Measurements from ENCODE around the gene YTHDF1.
"Not testable (repeated sequence)": the region's sequence is repeated elsewhere in the genome, so short reads cannot be mapped to it uniquely, and the experiment has no call there.

The YTHDF1 gene

DNA sequence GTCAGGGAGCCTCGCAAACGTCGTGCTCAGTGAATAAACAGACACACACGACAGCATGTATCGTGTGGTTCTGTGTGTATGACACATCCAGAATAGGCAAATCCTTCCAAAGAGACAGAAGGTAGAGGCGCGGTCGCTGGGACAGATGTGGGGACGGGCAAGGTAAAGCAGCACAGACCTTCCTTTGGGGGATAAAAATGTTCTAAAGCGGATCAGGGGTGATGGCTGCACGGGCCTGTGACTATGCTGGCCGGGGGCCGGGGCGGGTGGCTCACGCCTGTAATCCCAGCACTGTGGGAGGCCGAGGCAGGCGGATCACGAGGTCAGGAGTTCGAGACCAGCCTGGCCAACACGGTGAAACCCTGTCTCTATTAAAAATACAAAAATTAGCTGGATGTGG is 56.7 kb downstream of the YTHDF1 start:
- ATAC-seq; DNase-seq (ENCODE audit: low spot score in 2 of 2); H3K9me3 Mint-ChIP-seq; H3K27ac Mint-ChIP-seq; H3K4me3 Mint-ChIP-seq; H3K4me1 Mint-ChIP-seq; H3K36me3 Mint-ChIP-seq: not testable (repeated sequence)

DNA sequence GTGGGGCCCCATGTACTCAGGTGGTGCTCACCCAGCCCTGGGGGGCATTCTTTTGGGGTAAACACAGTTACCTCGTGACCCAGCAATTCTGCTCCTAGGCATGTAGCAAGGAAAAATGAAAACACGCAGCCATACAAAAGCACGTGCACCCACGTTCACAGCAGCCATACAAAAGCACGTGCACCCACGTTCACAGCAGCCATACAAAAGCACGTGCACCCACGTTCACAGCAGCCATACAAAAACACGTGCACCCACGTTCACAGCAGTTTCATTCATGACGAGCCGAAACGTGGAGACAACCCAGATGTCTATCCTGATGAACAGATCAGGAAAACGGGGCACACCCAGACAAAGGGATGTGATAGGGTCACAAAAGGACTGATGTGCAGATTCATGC is 57.1 kb downstream of the YTHDF1 start:
- Mint-ChIP-seq H3K27ac (no peak overlapping the region), H3K36me3 (no peaks in the 10 kb centered on the region), H3K4me1 (no peaks in the 10 kb centered on the region), H3K4me3 (no peak overlapping the region), H3K9me3 (no peaks in the 10 kb centered on the region)
- DNase-seq (ENCODE audit: low spot score in 2 of 2) (no peak), ATAC-seq (no peak)

DNA sequence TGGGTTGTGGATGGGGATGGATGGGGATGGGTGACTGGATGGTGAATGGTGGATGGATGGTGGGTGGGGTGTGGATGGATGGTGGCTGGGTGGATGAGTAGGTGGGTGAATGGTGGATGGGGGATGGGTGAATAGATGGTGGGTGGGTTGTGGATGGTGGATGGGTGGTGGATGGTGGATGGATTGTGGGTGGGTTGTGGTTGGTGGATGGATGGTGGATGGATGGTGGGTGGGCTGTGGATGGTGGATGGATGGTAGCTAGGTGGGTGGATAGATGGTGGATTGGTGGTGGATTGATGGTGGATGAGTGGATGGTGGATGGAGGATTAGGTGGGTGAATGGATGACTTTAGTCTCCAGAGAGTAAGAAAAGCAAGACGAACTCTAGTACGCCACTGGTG is 57.6 kb downstream of the YTHDF1 start:
- H3K27ac Mint-ChIP-seq: no peak overlapping the region
- no peaks in the 10 kb centered on the region for H3K36me3 Mint-ChIP-seq
- DNase-seq (ENCODE audit: low spot score in 2 of 2): no peak
- no peak for ATAC-seq
- H3K4me3 Mint-ChIP-seq: no peak overlapping the region
- H3K9me3 Mint-ChIP-seq: no peaks in the 10 kb centered on the region
- H3K4me1 Mint-ChIP-seq: no peaks in the 10 kb centered on the region

- H3K9me3 Mint-ChIP-seq; H3K27ac Mint-ChIP-seq; DNase-seq (ENCODE audit: low spot score in 2 of 2); H3K4me1 Mint-ChIP-seq; H3K36me3 Mint-ChIP-seq; ATAC-seq; H3K4me3 Mint-ChIP-seq: not testable (repeated sequence)
Observed at GRCh38 chr20:63157431-63157830, 58.5 kb downstream of the YTHDF1 start.

- no peak for ATAC-seq
- no peak for DNase-seq (ENCODE audit: low spot score in 2 of 2)
- Mint-ChIP-seq H3K36me3 (no peaks in the 10 kb centered on the region), H3K9me3 (no peaks in the 10 kb centered on the region), H3K4me3 (no peak overlapping the region), H3K27ac (no peak overlapping the region), H3K4me1 (no peaks in the 10 kb centered on the region)
Observed at GRCh38 chr20:63156221-63156671, 59.7 kb downstream of the YTHDF1 start.

DNA sequence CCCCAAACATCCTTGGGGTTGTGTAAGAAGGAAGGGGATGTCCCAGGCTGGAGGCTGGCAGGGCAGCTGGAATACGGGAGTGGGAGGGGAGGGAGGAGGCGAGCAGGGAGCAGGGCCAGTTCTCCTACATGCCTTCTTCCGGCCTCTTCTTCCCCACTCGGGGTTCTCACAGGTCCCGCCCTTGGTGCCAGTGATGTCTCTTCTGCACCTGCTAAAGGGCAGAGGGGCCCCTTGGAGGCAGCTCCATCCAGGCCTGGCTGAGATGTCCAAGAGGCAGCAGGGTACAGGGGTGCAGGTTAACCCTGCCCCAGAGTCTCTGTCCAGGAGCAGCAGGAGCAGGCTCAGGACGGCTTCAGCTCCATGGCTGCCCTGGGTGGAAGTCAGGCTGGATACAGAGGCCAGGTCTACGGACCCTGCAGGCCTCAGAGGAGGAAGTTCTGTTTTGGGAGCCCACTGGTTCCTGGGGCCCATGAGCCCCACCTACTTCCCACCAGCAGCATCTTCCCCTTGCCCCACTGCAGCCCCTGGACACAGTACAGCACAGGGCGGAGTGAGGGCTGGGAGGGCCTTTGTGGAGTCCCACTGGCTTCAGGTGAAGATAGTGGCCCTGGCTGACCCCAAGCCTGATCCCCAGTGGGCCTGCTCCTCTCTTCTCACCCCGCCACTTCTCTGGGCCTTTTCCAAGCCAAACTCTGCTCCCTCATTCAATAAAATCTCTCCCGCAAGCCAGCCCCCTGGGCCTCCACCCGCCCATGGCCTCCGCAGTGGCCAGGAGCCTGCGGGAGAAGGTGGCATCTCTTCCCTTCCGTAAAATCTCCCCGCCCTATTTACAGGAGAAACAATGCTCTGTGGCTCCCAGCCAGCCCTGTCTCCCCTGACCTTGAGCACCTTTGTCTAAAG is 60.4 kb downstream of the YTHDF1 start:
- ATAC-seq (no peak), DNase-seq (ENCODE audit: low spot score in 2 of 2) (no peak)
- Mint-ChIP-seq H3K4me3 (no peak overlapping the region), H3K4me1 (no peaks in the 10 kb centered on the region), H3K27ac (no peak overlapping the region), H3K9me3 (no peaks in the 10 kb centered on the region), H3K36me3 (no peaks in the 10 kb centered on the region)

- Mint-ChIP-seq H3K9me3 (no peaks in the 10 kb centered on the region), H3K4me1 (no peaks in the 10 kb centered on the region), H3K27ac (no peak overlapping the region), H3K4me3 (no peak overlapping the region), H3K36me3 (no peaks in the 10 kb centered on the region)
- DNase-seq (ENCODE audit: low spot score in 2 of 2) (no peak), ATAC-seq (no peak)
Observed at GRCh38 chr20:63154395-63154794, 61.5 kb downstream of the YTHDF1 start.

- ATAC-seq (no peak), DNase-seq (ENCODE audit: low spot score in 2 of 2) (no peak)
- H3K36me3 Mint-ChIP-seq: no peaks in the 10 kb centered on the region
- peaks cover under 1% of the 10 kb centered on the region for H3K9me3 Mint-ChIP-seq
- no peak overlapping the region for H3K27ac Mint-ChIP-seq
- no peak overlapping the region for H3K4me3 Mint-ChIP-seq
- H3K4me1 Mint-ChIP-seq: no peaks in the 10 kb centered on the region
Observed at GRCh38 chr20:63153254-63154221, 62.4 kb downstream of the YTHDF1 start.

GRCh38 chr20:63152322-63153253 is 63.3 kb downstream of the YTHDF1 start:
- peaks cover 10% of the 10 kb centered on the region for H3K9me3 Mint-ChIP-seq
- H3K4me1 Mint-ChIP-seq: no peaks in the 10 kb centered on the region
- DNase-seq (ENCODE audit: low spot score in 2 of 2): no peak
- no peak overlapping the region for H3K27ac Mint-ChIP-seq
- ATAC-seq: no peak
- no peak overlapping the region for H3K4me3 Mint-ChIP-seq
- no peaks in the 10 kb centered on the region for H3K36me3 Mint-ChIP-seq

GRCh38 chr20:63151554-63152321 is 64.2 kb downstream of the YTHDF1 start:
- H3K36me3 Mint-ChIP-seq: no peaks in the 10 kb centered on the region
- H3K4me3 Mint-ChIP-seq: no peak overlapping the region
- H3K27ac Mint-ChIP-seq: no peak overlapping the region
- no peaks in the 10 kb centered on the region for H3K4me1 Mint-ChIP-seq
- peaks cover 10% of the 10 kb centered on the region for H3K9me3 Mint-ChIP-seq
- ATAC-seq (no peak), DNase-seq (ENCODE audit: low spot score in 2 of 2) (no peak)

GRCh38 chr20:63150911-63151531 is 64.9 kb downstream of the YTHDF1 start:
- DNase-seq (ENCODE audit: low spot score in 2 of 2) (no peak), ATAC-seq (no peak)

GRCh38 chr20:63150391-63150898 is 65.5 kb downstream of the YTHDF1 start:
- H3K4me1 Mint-ChIP-seq: no peaks in the 10 kb centered on the region
- DNase-seq (ENCODE audit: low spot score in 2 of 2) (no peak), ATAC-seq (no peak)
- no peak overlapping the region for H3K4me3 Mint-ChIP-seq
- H3K27ac Mint-ChIP-seq: no peak overlapping the region
- H3K36me3 Mint-ChIP-seq: no peaks in the 10 kb centered on the region
- peaks cover 10% of the 10 kb centered on the region for H3K9me3 Mint-ChIP-seq

More at GRCh38 chr20:63150911-63151531, 64.9 kb downstream of the YTHDF1 start:
- Mint-ChIP-seq H3K36me3 (no peaks in the 10 kb centered on the region), H3K4me3 (no peak overlapping the region), H3K27ac (no peak overlapping the region), H3K4me1 (no peaks in the 10 kb centered on the region), H3K9me3 (peaks cover 10% of the 10 kb centered on the region)

- Mint-ChIP-seq H3K9me3 (peaks cover 10% of the 10 kb centered on the region), H3K36me3 (no peaks in the 10 kb centered on the region), H3K4me3 (no peak overlapping the region), H3K27ac (no peak overlapping the region), H3K4me1 (no peaks in the 10 kb centered on the region)
- no peak for DNase-seq (ENCODE audit: low spot score in 2 of 2)
- no peak for ATAC-seq
Observed at GRCh38 chr20:63149531-63150192, 66.3 kb downstream of the YTHDF1 start.
